ENCODE data around the gene UBTF.

The UBTF gene

DNA sequence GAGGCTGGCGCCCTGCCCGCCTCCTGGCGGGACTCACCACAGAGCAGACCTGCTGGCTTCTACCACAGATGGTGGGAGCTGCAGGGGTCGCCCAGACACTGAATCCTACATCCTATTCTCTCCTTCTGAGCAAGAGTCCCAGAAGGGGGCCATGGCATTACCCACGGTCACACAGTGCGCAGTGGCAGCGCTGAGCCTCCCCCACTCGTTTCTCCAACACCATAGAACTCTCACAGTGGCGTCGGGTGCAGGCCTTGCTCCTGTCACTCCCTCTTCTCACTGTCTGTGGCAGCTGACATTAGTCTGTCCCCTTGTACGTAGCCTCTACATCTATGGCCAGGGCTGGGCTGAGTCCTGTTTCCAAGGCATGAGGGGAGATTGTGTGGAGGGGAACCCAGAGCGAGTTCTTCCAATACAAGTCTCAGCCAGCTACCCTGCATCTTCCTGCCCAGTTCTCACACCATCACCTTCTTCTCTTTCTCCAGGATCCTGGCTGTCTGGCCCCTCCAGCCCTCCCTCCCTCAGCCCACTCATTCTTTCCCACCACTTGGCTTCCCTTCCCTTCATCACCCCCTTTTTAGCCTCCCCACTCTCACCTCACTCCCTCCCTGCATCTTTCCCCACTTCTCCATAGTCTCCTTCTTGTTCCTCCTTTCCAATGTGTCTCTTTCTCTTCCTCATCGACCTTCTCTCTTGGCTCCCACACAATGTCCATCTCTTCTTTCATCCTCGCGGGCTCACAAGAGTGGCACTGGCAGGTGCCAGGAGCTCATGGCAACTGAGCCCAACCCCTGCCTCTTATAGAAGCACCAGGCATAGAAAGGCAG is 5.9 kb downstream of the UBTF start:
- DNase-seq (ENCODE audit: low spot score) = no peak

- no peak for DNase-seq (ENCODE audit: low spot score)
These were observed 6.7 kb downstream of the UBTF start for GRCh38 chr17:44212507-44213402.

DNA sequence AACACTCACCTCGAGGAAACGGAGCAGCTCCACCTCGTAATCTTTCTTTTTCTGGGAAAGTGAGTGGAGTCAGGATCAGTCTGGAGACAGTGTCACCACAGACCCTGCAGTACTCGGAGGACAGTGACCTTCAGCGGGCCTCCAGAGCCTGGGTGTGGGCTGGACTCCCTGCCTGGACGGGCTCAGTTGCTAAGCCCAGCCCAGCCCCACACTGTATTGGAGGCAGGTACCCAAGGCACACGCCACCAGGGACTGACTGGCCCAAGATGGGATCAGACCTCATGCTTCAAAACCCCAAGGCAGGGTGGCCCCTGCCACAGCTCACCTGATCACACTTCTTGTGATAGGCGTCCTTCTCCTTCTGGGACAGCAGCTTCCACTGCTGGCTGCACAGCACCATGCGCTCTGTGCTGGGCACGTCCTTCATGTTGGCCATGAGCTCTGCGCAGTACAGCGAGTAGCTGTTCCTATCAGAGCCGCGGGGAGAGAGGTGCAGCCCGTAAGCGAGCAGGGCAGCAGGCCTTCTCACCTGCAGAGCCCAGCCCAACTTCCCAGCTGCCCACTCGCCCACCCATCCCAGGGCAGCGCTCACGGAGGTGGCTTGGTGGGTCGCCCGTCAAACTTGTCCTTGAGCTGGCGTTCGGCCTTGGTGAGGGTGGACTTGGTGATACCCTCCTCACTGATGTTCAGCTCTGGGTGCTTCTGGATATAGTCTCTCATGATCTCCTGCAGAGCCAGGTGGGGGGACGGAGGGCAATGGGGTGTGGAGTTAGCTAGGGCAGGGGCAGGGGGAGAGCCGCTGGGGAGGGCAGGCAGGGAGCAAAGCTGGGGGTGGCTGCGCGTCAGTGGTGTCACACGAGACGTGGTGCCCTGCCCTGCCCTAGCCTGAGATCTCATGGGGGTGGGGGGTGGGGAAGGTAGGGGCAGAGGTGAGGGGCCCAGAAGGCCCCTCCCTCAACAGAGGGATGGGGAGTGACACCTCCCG is 7.9 kb downstream of the UBTF start:
- DNase-seq (ENCODE audit: low spot score) = no peak

- peak; percentile 92 for DNase-seq (ENCODE audit: low spot score)
These were observed 8.9 kb downstream of the UBTF start for GRCh38 chr17:44210342-44211192.

DNA sequence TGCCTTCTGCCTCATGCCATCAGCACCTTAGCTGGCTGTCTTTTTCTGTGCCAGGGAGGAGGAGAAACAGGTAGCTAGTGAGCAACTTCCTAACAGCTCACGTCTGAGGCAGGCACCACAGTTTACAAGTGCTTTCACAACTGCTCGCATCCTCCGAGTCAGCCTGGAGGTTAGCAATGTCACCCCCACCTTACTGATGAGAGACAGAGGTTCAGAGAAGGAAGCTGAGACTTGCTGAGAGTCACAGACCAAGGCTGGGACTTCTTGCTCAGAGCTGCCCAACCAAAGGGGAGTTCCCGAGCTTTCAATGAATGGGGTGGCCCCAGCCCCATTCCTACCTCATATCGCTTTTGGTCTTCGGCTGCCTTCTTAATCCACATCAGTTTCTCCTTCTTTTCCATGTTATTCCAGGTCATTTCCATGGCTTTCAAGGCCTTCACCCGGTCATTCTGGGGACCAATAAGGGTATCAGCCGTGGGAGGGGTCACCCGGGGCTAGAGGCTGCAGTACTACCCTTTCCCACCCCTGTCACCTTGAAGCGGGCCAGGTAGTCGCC is 9.6 kb downstream of the UBTF start:
- no peak for DNase-seq (ENCODE audit: low spot score)

- DNase-seq (ENCODE audit: low spot score) = peak; percentile 83
These were observed 11.7 kb downstream of the UBTF start for GRCh38 chr17:44207743-44208142.

DNA sequence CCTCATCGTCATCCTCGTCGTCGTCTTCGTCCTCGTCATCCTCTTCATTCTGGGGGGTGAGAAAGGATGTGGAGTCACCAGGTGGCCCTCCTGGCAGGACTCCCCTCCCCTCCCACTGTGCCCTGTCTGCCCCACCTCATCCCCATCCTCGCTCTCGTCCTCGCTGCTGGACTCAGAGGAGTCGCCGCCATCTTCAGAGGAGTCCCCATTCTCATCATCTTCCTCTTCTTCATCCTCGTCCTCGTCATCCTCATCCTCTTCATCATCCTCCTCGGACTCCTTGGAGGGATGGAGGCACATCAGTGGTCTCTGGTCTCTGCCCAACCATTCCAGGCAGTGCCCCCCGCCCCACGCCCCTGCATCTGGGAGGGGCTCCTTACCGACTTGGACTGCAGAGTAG is 12.2 kb downstream of the UBTF start:
- no peak for DNase-seq (ENCODE audit: low spot score)

- no peak for DNase-seq (ENCODE audit: low spot score)
These were observed 12.7 kb downstream of the UBTF start for GRCh38 chr17:44206825-44207155.

DNA sequence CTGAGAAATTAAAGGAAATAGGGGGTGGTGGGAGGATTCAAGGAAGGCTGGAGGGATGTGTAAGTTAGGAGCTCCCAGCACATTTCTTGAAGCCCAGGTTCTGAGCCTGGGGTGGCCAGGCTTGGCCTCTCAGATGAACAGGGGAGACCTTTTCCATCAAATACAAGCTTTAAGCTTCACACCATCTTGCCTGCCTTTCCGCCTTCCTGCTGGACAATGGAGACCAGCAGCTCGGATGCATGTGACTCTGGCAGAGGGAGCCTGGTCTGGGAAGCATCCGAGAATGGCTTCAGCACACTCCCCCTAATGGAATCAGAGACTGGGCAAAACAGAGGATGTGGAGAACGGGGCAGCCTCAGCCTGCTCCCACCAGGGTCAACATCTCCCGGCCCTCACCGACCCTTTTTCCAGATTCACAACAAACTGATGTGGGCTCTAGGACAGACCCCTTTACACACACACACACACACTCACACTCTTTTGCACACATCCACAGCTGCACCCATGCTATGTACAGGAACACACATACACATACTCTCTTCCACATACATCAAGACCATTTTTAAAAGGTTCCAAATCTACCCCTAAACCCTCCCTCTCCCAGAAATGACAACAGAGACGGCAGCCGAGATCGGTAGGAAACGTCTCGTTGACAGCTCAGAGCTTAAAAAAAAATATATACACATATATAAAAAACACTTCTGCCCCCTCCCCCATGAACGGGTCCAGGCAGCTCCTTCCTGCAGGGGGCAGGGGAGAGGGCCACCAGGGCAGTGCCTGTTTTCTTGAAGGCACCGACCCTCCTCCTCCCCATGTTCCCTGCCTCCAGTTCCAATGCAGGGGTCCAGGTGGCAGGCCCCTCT is 13.3 kb downstream of the UBTF start:
- no peak for DNase-seq (ENCODE audit: low spot score)

GRCh38 chr17:44204441-44204882 is 15.0 kb downstream of the UBTF start:
- DNase-seq (ENCODE audit: low spot score) = peak; percentile 73

DNA sequence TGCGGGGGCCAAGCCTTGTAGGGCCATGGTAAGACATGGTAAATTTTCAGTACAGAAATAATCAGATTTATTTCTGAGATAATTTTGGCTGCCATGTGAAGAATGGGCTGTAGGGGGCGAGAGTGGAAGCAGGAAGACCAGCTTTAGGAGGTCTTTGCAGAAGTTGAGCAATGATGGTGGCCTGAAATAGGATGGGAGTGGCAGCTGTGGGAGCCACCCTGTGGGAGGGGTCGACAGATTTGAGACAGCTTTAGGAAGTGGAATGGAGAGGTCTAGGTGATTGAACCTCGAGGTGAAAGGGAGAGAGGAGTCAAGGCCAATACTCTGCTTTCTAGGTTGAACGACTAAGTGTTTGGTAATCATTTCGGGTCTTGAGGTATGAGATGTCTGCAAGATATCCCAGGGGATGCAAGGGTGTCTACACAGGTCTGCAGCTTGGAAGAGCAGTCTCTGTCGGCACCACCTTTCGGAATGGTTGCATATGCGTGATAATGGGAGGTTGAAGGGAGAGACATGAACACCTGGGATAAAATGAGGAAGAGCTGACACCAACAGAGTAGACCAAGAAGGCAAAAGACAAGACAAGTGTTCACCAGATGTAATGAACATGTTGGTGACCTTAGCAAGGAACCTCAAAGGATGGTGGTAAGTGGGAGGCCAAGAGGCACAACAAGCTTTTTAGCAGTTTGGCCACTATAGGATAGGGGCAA is 15.6 kb downstream of the UBTF start:
- peak; percentile 65 for DNase-seq (ENCODE audit: low spot score)

GRCh38 chr17:44202756-44203155 is 16.7 kb downstream of the UBTF start:
- no peak for DNase-seq (ENCODE audit: low spot score)

DNA sequence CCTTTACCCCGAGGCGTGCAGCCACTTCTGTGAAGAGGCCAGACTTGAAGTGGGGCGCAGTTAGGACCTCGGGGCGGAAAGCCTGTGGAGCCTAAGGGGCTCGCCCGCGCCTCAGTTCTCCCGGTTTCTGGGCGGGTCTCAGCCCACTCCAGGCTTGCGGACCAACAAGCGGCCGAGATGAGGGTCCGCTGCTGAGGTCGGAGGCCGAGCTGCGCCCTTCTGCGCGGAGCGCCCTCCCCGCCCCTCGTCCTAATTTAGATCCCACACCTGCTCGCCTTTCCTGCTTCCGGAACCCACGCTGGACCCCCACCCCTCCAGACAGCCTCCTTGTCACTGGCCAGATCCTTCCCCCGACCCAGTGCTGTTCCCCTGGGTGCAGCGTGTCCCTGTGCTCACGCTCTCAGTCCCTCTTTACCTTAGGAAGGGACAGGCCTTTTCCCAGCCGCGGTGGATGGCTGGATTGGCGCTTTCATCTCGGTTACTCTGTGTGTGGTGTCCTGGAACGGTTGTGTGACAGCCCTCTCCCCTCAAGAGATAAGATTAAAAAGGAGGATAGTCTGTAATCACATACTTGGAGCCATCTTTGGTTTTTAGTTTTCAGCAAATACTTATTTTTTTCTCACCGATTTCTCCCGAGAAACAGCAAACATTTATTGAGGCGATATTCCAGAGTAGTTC is 18.9 kb downstream of the UBTF start:
- DNase-seq (ENCODE audit: low spot score) = no peak

GRCh38 chr17:44199553-44200477 is 19.7 kb downstream of the UBTF start, which contains the start of gene ATXN7L3:
TSS of gene ATXN7L3 (minus strand) at chr17:44199884. CDS start at chr17:44198070, 1,814 bp downstream.
- peak; percentile 96 for DNase-seq (ENCODE audit: low spot score)

- peak; percentile 47 for DNase-seq (ENCODE audit: low spot score)
These were observed 20.5 kb downstream of the UBTF start for GRCh38 chr17:44198721-44199552.

Measured in hematopoietic multipotent progenitor cell treated with erythropoietin and hydrocortisone succinate and interleukin-3 and kit ligand, for 17 days (in vitro differentiated cells).